ENCODE results near the gene SV2B.

Gene SV2B

GRCh38 chr15:91244919-91245318, 144.9 kb downstream of the SV2B start:
- Mint-ChIP-seq H3K36me3 (no peaks in the 10 kb centered on the region), H3K4me1 (no peaks in the 10 kb centered on the region), H3K9me3 (no peaks in the 10 kb centered on the region), H3K4me3 (no peak overlapping the region), H3K27me3 (peaks cover 26% of the 10 kb centered on the region), H3K27ac (no peak overlapping the region)
- no peak for ATAC-seq

- peaks cover 40% of the 10 kb centered on the region for H3K27me3 Mint-ChIP-seq
- ATAC-seq = no peak
- no peaks in the 10 kb centered on the region for H3K9me3 Mint-ChIP-seq
- no peak overlapping the region for H3K27ac Mint-ChIP-seq
- no peak overlapping the region for H3K4me3 Mint-ChIP-seq
- no peaks in the 10 kb centered on the region for H3K4me1 Mint-ChIP-seq
- no peaks in the 10 kb centered on the region for H3K36me3 Mint-ChIP-seq
Measured at GRCh38 chr15:91246998-91247397, 146.9 kb downstream of the SV2B start.

DNA sequence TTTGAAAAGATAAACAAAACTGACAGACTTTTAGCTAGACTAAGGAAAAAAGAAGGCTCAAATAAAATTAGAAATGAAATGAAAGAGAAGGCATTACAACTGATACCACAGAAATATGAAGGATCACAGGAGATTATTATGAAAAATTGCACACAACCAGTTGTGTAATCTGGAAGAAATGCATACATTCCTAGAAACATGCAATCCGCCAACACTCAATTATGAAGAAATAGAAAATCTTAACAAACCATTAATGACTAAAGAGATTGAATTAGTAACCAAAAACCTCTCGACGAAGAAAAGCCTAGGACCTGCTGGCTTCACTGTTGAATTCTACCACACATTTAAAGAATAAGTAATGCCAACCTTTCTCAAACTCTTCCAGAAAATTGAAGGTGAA, 149.5 kb downstream of the SV2B start:
- no peak overlapping the region for H3K27ac Mint-ChIP-seq
- no peaks in the 10 kb centered on the region for H3K4me1 Mint-ChIP-seq
- H3K4me3 Mint-ChIP-seq = no peak overlapping the region
- H3K27me3 Mint-ChIP-seq = peaks cover 54% of the 10 kb centered on the region
- H3K9me3 Mint-ChIP-seq = no peaks in the 10 kb centered on the region
- H3K36me3 Mint-ChIP-seq = no peaks in the 10 kb centered on the region
- ATAC-seq = no peak

DNA sequence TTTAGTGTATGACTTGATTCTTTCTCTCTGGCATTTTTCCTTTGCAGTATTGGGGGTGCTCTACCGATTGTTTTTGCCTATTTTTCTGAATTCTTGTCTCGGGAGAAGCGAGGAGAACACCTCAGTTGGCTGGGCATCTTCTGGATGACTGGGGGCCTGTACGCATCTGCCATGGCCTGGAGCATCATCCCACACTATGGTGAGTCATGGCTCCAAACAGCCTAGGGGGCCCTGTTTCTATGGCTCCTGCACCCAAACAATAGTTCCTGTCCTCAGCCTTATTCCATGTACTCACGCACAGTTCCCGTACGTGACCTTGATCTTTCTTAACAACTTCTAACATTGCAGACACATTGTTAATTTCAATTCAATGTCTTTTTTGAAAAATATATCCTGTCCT, 152.3 kb downstream of the SV2B start:
- Mint-ChIP-seq H3K27ac (no peak overlapping the region), H3K9me3 (no peaks in the 10 kb centered on the region), H3K4me3 (no peak overlapping the region), H3K4me1 (no peaks in the 10 kb centered on the region), H3K27me3 (peaks cover 47% of the 10 kb centered on the region), H3K36me3 (no peaks in the 10 kb centered on the region)
- peak; percentile 27 for ATAC-seq

DNA sequence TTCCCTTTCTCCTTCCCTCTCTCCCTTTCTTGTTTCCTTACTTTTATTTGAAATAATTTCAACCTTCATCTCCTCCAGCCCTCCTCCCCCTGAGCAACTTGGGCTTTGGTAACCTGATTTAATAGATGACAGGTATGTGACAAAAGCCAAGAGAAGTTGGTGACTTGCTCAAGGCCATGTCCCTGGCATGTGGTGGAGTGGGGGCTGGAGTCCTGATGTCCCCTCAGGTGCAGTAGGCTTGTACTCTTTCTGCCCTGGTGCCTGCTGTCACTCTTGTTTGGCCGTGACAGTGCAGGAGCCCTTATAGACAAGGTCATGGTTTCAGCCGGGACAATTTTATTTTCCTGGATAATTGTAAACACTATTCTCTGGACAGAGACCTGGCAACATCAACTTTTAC, 152.7 kb downstream of the SV2B start:
- H3K4me3 Mint-ChIP-seq = no peak overlapping the region
- no peak overlapping the region for H3K27ac Mint-ChIP-seq
- no peaks in the 10 kb centered on the region for H3K4me1 Mint-ChIP-seq
- H3K36me3 Mint-ChIP-seq = no peaks in the 10 kb centered on the region
- no peak for ATAC-seq
- H3K9me3 Mint-ChIP-seq = no peaks in the 10 kb centered on the region
- H3K27me3 Mint-ChIP-seq = peaks cover 45% of the 10 kb centered on the region

DNA sequence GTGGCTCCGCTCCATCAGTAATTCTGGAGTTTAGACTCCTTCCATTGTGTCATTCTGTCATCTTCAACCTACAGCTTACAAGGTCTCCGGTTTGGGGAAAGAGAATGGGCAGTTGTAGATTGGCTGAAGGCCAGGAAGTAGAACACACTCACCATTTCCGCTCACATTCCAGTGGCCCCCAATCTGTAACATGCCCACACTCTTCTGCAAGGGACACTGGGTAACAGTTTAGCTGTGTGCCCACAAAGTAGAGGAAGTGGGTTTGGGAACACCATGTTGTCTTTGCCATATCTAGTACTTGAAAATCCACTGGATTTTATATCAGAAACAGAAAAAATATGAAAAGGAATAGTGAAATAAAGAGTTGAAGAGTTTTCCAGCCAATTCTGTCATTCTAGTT, 153.5 kb downstream of the SV2B start:
- Mint-ChIP-seq H3K4me1 (no peaks in the 10 kb centered on the region), H3K27me3 (peaks cover 45% of the 10 kb centered on the region), H3K4me3 (no peak overlapping the region), H3K27ac (no peak overlapping the region), H3K36me3 (no peaks in the 10 kb centered on the region), H3K9me3 (no peaks in the 10 kb centered on the region)
- ATAC-seq = no peak

GRCh38 chr15:91254766-91255165, 154.7 kb downstream of the SV2B start:
- H3K27ac Mint-ChIP-seq = no peak overlapping the region
- H3K27me3 Mint-ChIP-seq = peaks cover 40% of the 10 kb centered on the region
- no peak for ATAC-seq
- no peaks in the 10 kb centered on the region for H3K36me3 Mint-ChIP-seq
- no peak overlapping the region for H3K4me3 Mint-ChIP-seq
- H3K4me1 Mint-ChIP-seq = no peaks in the 10 kb centered on the region
- H3K9me3 Mint-ChIP-seq = no peaks in the 10 kb centered on the region

GRCh38 chr15:91255670-91256192, 155.7 kb downstream of the SV2B start:
- Mint-ChIP-seq H3K4me1 (no peaks in the 10 kb centered on the region), H3K27ac (no peak overlapping the region), H3K4me3 (no peak overlapping the region), H3K9me3 (no peaks in the 10 kb centered on the region), H3K36me3 (no peaks in the 10 kb centered on the region), H3K27me3 (peaks cover 46% of the 10 kb centered on the region)
- no peak for ATAC-seq

GRCh38 chr15:91257746-91258414, 157.8 kb downstream of the SV2B start:
- peaks cover 26% of the 10 kb centered on the region for H3K27me3 Mint-ChIP-seq
- no peak overlapping the region for H3K4me3 Mint-ChIP-seq
- no peaks in the 10 kb centered on the region for H3K9me3 Mint-ChIP-seq
- H3K27ac Mint-ChIP-seq = no peak overlapping the region
- no peaks in the 10 kb centered on the region for H3K36me3 Mint-ChIP-seq
- no peak for ATAC-seq
- no peaks in the 10 kb centered on the region for H3K4me1 Mint-ChIP-seq

DNA sequence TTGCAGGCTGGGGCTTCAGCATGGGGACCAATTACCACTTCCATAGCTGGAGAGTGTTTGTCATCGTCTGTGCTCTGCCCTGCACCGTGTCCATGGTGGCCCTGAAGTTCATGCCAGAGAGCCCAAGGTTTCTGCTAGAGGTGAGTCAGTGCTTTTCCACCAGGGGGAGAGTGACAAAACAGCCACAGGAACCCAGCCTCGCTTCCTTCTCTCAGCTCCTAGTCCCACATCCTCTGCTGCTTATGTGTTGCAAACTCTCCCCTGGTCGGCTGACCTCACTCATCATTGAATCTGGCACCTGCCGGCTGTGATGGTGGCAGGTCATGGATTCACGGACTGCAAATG, 158.3 kb downstream of the SV2B start:
- Mint-ChIP-seq H3K27me3 (peaks cover 24% of the 10 kb centered on the region), H3K36me3 (no peaks in the 10 kb centered on the region), H3K4me3 (no peak overlapping the region), H3K27ac (no peak overlapping the region), H3K4me1 (no peaks in the 10 kb centered on the region), H3K9me3 (no peaks in the 10 kb centered on the region)
- peak; percentile 12 for ATAC-seq

DNA sequence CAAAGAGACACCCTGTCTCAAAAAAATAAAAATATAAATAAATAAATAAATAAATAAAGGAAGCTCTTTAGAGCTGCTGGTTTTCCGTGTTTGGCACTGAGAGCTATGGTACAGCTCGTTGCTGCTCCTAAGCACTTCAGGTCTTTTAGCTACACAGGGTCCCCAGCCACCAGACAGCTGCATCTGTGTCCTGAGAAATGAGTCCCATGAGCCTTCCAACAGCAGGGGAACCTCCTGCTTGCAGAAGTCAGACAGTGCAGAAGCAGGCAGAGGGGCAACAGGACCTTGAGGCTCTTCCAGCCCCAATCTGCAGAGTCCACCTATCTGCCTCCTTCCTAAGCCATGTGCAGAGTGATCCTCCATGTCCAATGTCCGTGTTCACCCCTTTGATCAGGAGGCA, 159.0 kb downstream of the SV2B start:
- no peak for ATAC-seq
- Mint-ChIP-seq H3K4me1 (no peaks in the 10 kb centered on the region), H3K9me3 (no peaks in the 10 kb centered on the region), H3K27ac (no peak overlapping the region), H3K4me3 (no peak overlapping the region), H3K27me3 (peaks cover 24% of the 10 kb centered on the region), H3K36me3 (no peaks in the 10 kb centered on the region)

GRCh38 chr15:91261345-91261744, 161.3 kb downstream of the SV2B start:
- H3K36me3 Mint-ChIP-seq = no peaks in the 10 kb centered on the region
- no peak overlapping the region for H3K4me3 Mint-ChIP-seq
- no peaks in the 10 kb centered on the region for H3K9me3 Mint-ChIP-seq
- no peak overlapping the region for H3K27ac Mint-ChIP-seq
- no peak for ATAC-seq
- H3K27me3 Mint-ChIP-seq = peaks cover 14% of the 10 kb centered on the region
- peaks cover 9% of the 10 kb centered on the region for H3K4me1 Mint-ChIP-seq

- no peaks in the 10 kb centered on the region for H3K36me3 Mint-ChIP-seq
- H3K27ac Mint-ChIP-seq = no peak overlapping the region
- no peaks in the 10 kb centered on the region for H3K9me3 Mint-ChIP-seq
- H3K4me1 Mint-ChIP-seq = peaks cover 9% of the 10 kb centered on the region
- H3K4me3 Mint-ChIP-seq = no peak overlapping the region
- no peak for ATAC-seq
- peaks cover 14% of the 10 kb centered on the region for H3K27me3 Mint-ChIP-seq
Measured at GRCh38 chr15:91263632-91264531, 163.8 kb downstream of the SV2B start.

DNA sequence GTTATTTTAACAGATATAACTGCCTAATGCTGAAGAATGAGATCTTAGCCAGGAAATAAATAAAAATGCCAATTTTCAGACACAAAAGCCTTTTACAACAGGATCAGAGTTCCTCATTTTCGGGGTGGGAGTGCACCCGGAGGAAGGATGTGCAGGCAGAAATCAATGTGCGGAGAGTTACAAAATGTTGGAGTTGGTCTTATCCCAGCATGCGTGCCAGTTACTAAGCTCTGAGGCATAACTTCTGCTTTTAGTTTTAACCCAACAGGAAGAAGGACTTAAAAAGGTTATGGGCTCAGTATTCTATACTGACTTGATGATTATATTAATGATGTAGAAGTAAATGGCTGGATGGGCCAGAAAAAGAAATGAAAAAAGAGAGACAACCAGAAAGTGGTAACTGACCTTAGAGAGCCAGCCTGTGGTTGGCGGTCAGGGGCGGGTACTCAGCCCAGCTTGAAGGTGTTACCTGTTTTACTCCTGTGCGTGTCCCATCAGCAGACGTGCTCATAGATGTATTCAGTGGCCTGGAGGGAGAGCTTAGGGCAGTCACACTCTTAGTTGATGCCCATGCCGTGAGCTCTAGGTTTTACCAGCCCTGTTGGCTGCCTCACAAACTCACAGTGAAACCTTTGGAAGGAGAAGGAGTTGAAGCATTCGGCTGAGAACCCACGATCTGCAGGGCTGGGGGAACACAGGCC, 164.7 kb downstream of the SV2B start:
- Mint-ChIP-seq H3K27ac (no peak overlapping the region), H3K9me3 (no peaks in the 10 kb centered on the region), H3K4me3 (no peak overlapping the region), H3K36me3 (no peaks in the 10 kb centered on the region), H3K4me1 (peaks cover 9% of the 10 kb centered on the region), H3K27me3 (peaks cover 10% of the 10 kb centered on the region)
- peak; percentile 49 for ATAC-seq

DNA sequence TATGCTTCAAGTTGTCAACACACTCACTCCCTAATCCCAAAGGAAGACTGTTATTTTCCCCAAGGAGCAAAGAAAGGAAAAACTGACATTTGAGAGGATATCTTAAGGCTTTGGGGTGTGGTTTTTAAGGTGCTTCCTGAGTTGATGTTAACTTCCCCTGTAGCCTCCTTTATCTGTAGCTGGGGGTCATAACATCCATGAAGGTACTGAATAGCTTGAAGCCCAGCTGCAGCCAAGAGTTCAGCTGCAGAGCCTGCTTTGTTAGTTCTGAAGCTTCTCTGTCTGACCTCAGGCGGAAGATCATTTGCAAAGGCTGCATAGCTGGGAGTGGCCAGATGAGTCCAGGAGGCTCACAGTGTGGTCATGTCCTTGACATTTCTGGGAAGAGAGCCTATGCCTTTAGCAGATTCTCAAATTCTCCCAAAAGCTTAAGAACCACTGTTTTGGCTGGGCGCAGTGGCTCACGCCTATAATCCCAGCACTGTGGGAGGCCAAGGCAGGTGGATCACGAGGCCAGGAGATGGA, 165.4 kb downstream of the SV2B start:
- no peak for ATAC-seq
- peaks cover 9% of the 10 kb centered on the region for H3K4me1 Mint-ChIP-seq
- no peaks in the 10 kb centered on the region for H3K9me3 Mint-ChIP-seq
- H3K27ac Mint-ChIP-seq = no peak overlapping the region
- H3K4me3 Mint-ChIP-seq = no peak overlapping the region
- no peaks in the 10 kb centered on the region for H3K36me3 Mint-ChIP-seq
- peaks cover 9% of the 10 kb centered on the region for H3K27me3 Mint-ChIP-seq

All from stimulated activated memory B cell treated with anti-CD40 and anti-IgM and Interleukin-4, amounts not matched to agents 10 μg/mL and 1 μg/mL and 100 μg/mL, for 72 hours (primary cell).